Right lobe of liver (tissue), 6 donors: ENCODE measurements around the gene WDR27. TPM values are rescaled to one million over a fixed set of nuclear protein-coding genes. Genes with fewer than 3 reads are reported as not detected.

Experiments
- ATAC-seq, 4 donors: fragments of 200-7000 bp; cut with Tn5 transposase; one replicate each; pipeline ENCODE4 v1.9.1; 2020; ENCODE audit warnings: mild to moderate bottlenecking in 4 of 4, moderate library complexity in 4 of 4
- DNase-seq, 3 donors: peaks; one replicate each; pipeline ENCODE4 v3.0.0-alpha.2; 2020
- H3K27ac ChIP-seq, 3 donors: fragments of 200-600 bp; one replicate each; pipeline ENCODE4 v1.8.0; 2022
- H3K27me3 ChIP-seq, 2 donors: fragments of 200-600 bp; one replicate each; pipeline ENCODE4 v1.8.0; 2022
- H3K36me3 ChIP-seq, 4 donors: fragments of 200-600 bp; sonication (generic) in 1 of 4; one replicate each; pipeline versions ENCODE4 v1.5.1 to v1.8.0; 2017 to 2022; ENCODE audit warnings: control low read depth in 1 of 4
- H3K4me1 ChIP-seq, 4 donors: fragments of 200-600 bp; sonication (generic) in 1 of 4; one replicate each; pipeline versions ENCODE4 v1.5.1 to v1.8.0; 2017 to 2022; ENCODE audit warnings: control low read depth in 1 of 4
- H3K4me3 ChIP-seq, 3 donors: fragments of 200-600 bp; one replicate each; pipeline ENCODE4 v1.8.0; 2022
- H3K9me3 ChIP-seq, 4 donors: fragments of 200-600 bp; sonication (generic) in 1 of 4; one replicate each; pipeline versions ENCODE4 v1.5.1 to v1.8.0; 2017 to 2022; ENCODE audit warnings: control low read depth in 1 of 4
- CTCF ChIP-seq, 4 donors: fragments of 200-600 bp in 3 of 4; fragments of 450-650 bp in 1 of 4; IDR thresholded peaks; one replicate each; pipeline versions ENCODE4 v1.5.1 to v1.8.0; 2016 to 2022; ENCODE audit warnings: antibody characterized with exemption in 4 of 4, mild to moderate bottlenecking in 2 of 4
- POLR2A ChIP-seq: fragments of 450-650 bp; IDR thresholded peaks from one replicate; pipeline ENCODE4 v1.6.1; 2017; ENCODE audit warnings: antibody characterized with exemption, mild to moderate bottlenecking
- WGBS: methylation state at CpG from one replicate; pipeline ENCODE4 v1.1.6; 2018; ENCODE audit warnings: low coverage, low lambda C conversion rate; ENCODE audit not compliant: insufficient coverage; ENCODE audit errors: missing lambda C conversion rate; 5-methylcytosine and 5-hydroxymethylcytosine counted together
- intact Hi-C, 2 donors: fragments of 100-400 bp; cut with DNase I; formaldehyde crosslinking; loops; one replicate each; pipeline versions ENCODE4 v1.11.2 to v1.14.1; 2022
- total RNA-seq, 6 experiments: library from RNA; depleted of rRNA in 2 of 6; stranded (reverse); fragments of >200 nt in 2 of 6; fragmentation: NEBNext Ultra II Directional in 3 of 6; extraction: Animal tissue kit (Norgen Biotek cat#: 25700) in 3 of 6; gene quantifications; one replicate each; pipeline versions ENCODE4 v1.1.0 to v1.2.4, GENCODE V29; 2016 to 2023
- donor health status: DM: no; HTN: yes; CAD: no.
- donor health status: DM: no; HTN: no; CAD: no.
- donor health status: DM: no; HTN: no; CAD: no.
- donor health status: DM: no; HTN: yes; CAD: no.
- donor health status: DM: no; HTN: yes; CAD: no.

The WDR27 gene
- total RNA-seq, 6 experiments from 2014 or later: 8.2 to 26.8 (median 12.7) TPM

GRCh38 chr6:169629256-169629655 lies 72.6 kb downstream of the WDR27 start:
- DNase-seq: no peak
- no peak overlapping the region for H3K4me3 ChIP-seq
- no peaks in the 10 kb centered on the region for H3K9me3 ChIP-seq
- TF ChIP-seq POLR2A (no peak), CTCF (IDR thresholded peaks at IDR 0.05) (no peak)
- intact Hi-C loops: no loop called here
- H3K36me3 ChIP-seq: no peaks in the 10 kb centered on the region
- ATAC-seq: no peak
- 47% methylated on average over 2 of the region's 4 CpGs for WGBS
- no peaks in the 10 kb centered on the region for H3K27me3 ChIP-seq
- no peaks in the 10 kb centered on the region for H3K4me1 ChIP-seq
- H3K27ac ChIP-seq: no peak overlapping the region

DNA sequence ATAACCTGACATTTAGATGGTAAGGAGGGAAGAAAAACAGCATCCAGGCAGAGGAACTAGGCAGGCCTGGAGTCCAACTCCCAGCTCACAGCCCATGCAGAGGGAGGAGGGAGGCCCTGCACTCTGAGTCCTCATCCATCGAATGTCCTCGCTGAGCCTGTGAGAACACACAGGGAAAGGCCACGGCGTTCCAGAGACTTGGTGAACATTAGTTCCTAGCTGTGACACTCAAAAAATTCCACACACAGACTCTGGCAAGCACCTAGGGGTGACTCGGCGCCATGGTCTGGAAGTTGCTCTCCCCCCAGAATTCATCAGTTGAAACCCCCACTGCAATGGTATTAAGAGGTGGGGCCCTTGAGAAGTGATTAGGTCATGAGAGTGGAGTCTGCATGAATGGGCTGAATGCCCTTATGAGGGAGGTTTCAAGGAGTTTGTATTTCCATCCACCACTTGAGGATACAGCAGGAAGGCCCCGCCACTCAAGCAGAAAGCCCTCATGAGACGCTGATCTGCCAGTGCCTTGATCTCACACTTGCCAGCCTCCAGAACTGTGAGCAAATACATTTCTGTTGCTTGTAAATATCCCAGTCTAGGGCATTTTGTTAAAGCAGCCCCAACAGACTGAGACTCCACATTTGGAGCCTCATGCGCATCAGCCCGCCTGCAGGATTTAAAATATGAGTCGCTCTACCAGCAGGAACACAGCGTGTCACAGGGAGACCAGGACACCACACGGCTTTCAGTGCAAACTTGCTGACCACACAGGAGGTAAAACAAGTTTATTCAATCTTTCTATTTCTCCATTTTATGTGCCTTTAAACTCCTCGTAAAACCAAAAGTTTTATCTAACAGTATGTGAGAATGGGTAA lies 73.9 kb downstream of the WDR27 start:
- WGBS: 97% methylated on average over 12 of the region's 14 CpGs
- ATAC-seq (no peak), DNase-seq (no peak)
- TF ChIP-seq CTCF (IDR thresholded peaks at IDR 0.05): no peak
- TF ChIP-seq POLR2A: no peak
- intact Hi-C loops: no loop called here
- no peaks in the 10 kb centered on the region for H3K4me1 ChIP-seq
- no peaks in the 10 kb centered on the region for H3K36me3 ChIP-seq
- no peak overlapping the region for H3K4me3 ChIP-seq
- H3K9me3 ChIP-seq: no peaks in the 10 kb centered on the region
- H3K27me3 ChIP-seq: no peaks in the 10 kb centered on the region
- no peak overlapping the region for H3K27ac ChIP-seq

GRCh38 chr6:169626649-169627048 lies 75.2 kb downstream of the WDR27 start:
- WGBS: 85% methylated on average over 5 of the region's 13 CpGs
- H3K27ac ChIP-seq: no peak overlapping the region

DNA sequence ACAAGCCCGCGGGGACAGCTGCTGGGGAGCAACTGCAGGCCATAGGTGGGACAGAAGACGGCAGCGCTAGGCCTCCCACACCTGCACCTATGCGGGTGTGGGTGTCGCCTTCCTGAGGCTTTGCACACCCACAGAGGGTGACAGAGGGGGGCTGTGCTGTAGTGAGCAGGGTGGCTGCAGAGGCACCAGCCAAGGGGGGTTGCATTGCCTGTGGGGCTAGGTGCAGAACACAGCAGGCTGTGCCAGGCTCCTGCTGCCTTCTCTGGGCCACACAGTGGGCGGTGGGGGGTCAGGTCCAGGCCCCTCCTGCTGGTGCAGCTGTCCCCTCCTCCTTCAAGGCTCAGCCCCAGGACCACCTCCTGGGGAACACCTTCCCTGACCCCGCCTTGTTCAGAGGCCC lies 75.7 kb downstream of the WDR27 start:
- intact Hi-C loops: no loop called here
- DNase-seq (no peak), ATAC-seq (peak in 1 of 4 donors; percentile 30)
- TF ChIP-seq POLR2A (no peak), CTCF (IDR thresholded peaks at IDR 0.05) (no peak)
- Histone ChIP-seq H3K4me3 (no peak overlapping the region), H3K9me3 (no peaks in the 10 kb centered on the region), H3K4me1 (no peaks in the 10 kb centered on the region), H3K27me3 (no peaks in the 10 kb centered on the region), H3K27ac (no peak overlapping the region), H3K36me3 (no peaks in the 10 kb centered on the region)
- no CpG with 5 or more reads among the region's 8 CpGs for WGBS

More at GRCh38 chr6:169626649-169627048, 75.2 kb downstream of the WDR27 start:
- H3K4me3 ChIP-seq: no peak overlapping the region
- DNase-seq: no peak
- H3K36me3 ChIP-seq: no peaks in the 10 kb centered on the region
- no peaks in the 10 kb centered on the region for H3K27me3 ChIP-seq
- ATAC-seq: no peak
- TF ChIP-seq CTCF (IDR thresholded peaks at IDR 0.05): no peak
- TF ChIP-seq POLR2A: no peak
- H3K4me1 ChIP-seq: no peaks in the 10 kb centered on the region
- intact Hi-C loops: no loop called here
- no peaks in the 10 kb centered on the region for H3K9me3 ChIP-seq
